Stomach (tissue), 9 donors: ENCODE results near the gene COL6A3. TPM values are rescaled to one million over a fixed set of nuclear protein-coding genes. Genes with fewer than 3 reads are reported as not detected.

Experiments
- DNase-seq, 2 donors: peaks; one replicate each; pipeline versions ENCODE4 v3.0.0 to v3.0.0-alpha.2; 2013 to 2019
- H3K27ac ChIP-seq, 5 donors: fragments of 200-600 bp in 4 of 5; sonication (generic) in 4 of 5; one replicate each; pipeline ENCODE4 v1.5.1; 2013 to 2019; ENCODE audit warnings: mild to moderate bottlenecking in 1 of 5, moderate library complexity in 1 of 5
- H3K27me3 ChIP-seq, 3 donors: fragments of 200-600 bp; sonication (generic); one replicate each; pipeline ENCODE4 v1.5.1; 2017 to 2019; ENCODE audit warnings: mixed run types in 1 of 3
- H3K36me3 ChIP-seq, 4 donors: fragments of 200-600 bp; sonication (generic); 1 replicate in 3 of 4; 2 replicates in 1 of 4; pipeline ENCODE4 v1.5.1; 2016 to 2019
- H3K4me1 ChIP-seq, 4 donors: fragments of 200-600 bp; sonication (generic); one replicate each; pipeline ENCODE4 v1.5.1; 2016 to 2019
- H3K4me3 ChIP-seq, 4 donors: fragments of 200-600 bp; sonication (generic) in 3 of 4; one replicate each; pipeline ENCODE4 v1.5.1; 2016 to 2019; ENCODE audit warnings: mild to moderate bottlenecking in 1 of 4
- H3K9me3 ChIP-seq, 4 donors: fragments of 200-600 bp; sonication (generic); one replicate each; pipeline ENCODE4 v1.5.1; 2016 to 2019
- EP300 ChIP-seq: sonication (generic); formaldehyde crosslinking; IDR thresholded peaks from one replicate; pipeline ENCODE4 v1.6.1; 2017; ENCODE audit warnings: antibody characterized with exemption
- POLR2A ChIP-seq, 4 donors: fragments of 450-650 bp; IDR thresholded peaks; one replicate each; pipeline ENCODE4 v1.6.1; 2016; ENCODE audit warnings: antibody characterized with exemption in 4 of 4, control low read depth in 2 of 4, mild to moderate bottlenecking in 1 of 4, moderate library complexity in 1 of 4
- POLR2AphosphoS5 ChIP-seq, 3 donors: sonication (generic); formaldehyde crosslinking; IDR thresholded peaks; one replicate each; pipeline ENCODE4 v1.6.1; 2016; ENCODE audit warnings: antibody characterized with exemption in 3 of 3
- WGBS, 5 donors: extraction: QIAGEN DNeasy Blood & Tissue Kit in 3 of 5; methylation state at CpG; one replicate each; pipeline versions ENCODE4 v1.1.5 to v1.1.7; 2013 to 2018; 5-methylcytosine and 5-hydroxymethylcytosine counted together
- intact Hi-C: fragments of 100-400 bp; cut with DNase I; formaldehyde crosslinking; loops from one replicate; pipeline ENCODE4 v1.15.1; 2023; ENCODE audit warnings: low total_unique reads
- polyA plus RNA-seq, 3 donors: library from polyadenylated mRNA; stranded (reverse); fragments of 200-250 nt; gene quantifications; one replicate each; pipeline ENCODE4 v1.2.3, GENCODE V29; 2013
- total RNA-seq, 5 donors: library from RNA; depleted of rRNA; stranded (reverse); fragments of >200 nt; gene quantifications; one replicate each; pipeline versions ENCODE4 v1.1.0 to v1.2.3, GENCODE V29; 2014 to 2016
- TF ChIP-seq, protein P1 (sequence below), 7 experiments: fragments of 450-650 bp in 4 of 7; fragments of 200-600 bp in 3 of 7; sonication (generic) in 3 of 7; IDR thresholded peaks; one replicate each; pipeline ENCODE4 v1.5.1; 2016 to 2019; ENCODE audit warnings: antibody characterized with exemption in 7 of 7, control low read depth in 2 of 7, mild to moderate bottlenecking in 1 of 7
- donor health status: healthy with polysubstance abuse.
- donor health status: Bipolar disorder and iron deficiency.
- donor health status: healthy.

The COL6A3 gene
- total and polyA plus RNA-seq, 8 donors, result 9.3 to 411 (median 105) TPM

DNA sequence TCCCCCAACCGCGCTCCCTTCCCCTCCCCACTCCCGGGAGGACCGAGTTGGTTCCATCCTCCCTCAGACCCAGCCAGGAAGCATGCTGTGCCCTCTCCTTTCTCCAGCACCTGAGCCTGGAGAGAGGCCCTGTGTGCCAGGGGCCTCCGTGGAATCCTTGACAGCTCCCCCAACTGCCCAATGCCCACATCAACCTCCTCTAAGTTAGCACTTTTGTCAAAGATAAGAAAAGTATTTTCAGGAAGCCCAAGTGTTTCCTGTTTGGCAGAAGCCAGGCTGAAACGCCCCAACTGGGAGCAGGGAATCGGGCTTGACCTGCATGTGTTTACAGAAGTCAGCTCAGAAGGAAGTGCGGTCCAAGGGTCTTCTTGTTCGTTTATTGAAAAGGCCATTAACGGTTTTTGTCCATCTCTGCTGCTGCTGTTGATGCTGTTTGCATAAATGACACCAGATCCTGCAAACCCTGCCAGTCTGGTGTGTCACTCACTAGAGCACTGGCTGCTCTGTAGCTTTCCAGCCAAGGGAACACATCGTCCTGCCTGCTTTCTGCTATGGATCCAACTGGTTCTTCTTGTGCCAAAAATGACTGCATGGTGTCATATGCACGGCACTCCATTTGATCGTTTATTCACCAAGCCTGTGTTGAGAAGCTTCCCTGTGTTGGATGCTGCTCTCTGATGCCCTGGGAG, 35.4 kb upstream of the COL6A3 start:
- intact Hi-C loops, result no loop called here
- Histone ChIP-seq H3K9me3 (no peaks in the 10 kb centered on the region), H3K4me3 (no peak overlapping the region), H3K27me3 (peaks cover 0 to 6% (median 0%) of the 10 kb centered on the region in 3 donors), H3K27ac (peak overlapping the region in 4 of 5 donors; percentile 5 to 72 (median 64)), H3K36me3 (no peaks in the 10 kb centered on the region), H3K4me1 (peaks cover 0 to 17% (median 9%) of the 10 kb centered on the region in 4 donors)
- WGBS, 5 donors, result 28 to 37% (median 32%) methylated on average over 13 of the region's 13 CpGs
- peak in 1 of 2 donors; percentile 60 for DNase-seq
- TF ChIP-seq POLR2AphosphoS5 (IDR thresholded peaks at IDR 0.05), result peak; percentile 10 to 41 (median 28)
- no peak for TF ChIP-seq EP300

DNA sequence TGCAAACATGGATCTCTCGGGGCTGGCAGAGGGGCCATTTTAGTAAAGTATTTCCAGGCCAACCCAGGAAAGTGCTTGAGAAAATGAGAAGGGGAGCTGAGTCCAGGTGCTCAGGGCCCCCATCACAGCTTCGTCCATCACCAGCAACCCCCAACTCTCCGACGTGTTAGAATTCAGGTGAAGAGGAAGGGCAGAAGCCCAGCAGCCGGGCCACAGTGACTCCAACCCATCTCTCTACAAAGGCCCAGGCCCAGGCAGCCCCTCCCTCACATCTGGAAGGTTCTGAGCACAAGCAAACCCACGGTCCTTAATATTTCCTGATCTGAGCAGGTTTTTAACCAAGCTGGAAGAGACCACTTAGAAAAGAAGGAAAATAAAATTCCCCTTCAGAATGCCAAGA, 34.7 kb upstream of the COL6A3 start:
- intact Hi-C loops, result no loop called here
- DNase-seq, result no peak
- Histone ChIP-seq H3K36me3 (no peaks in the 10 kb centered on the region), H3K4me1 (peaks cover 0 to 17% (median 9%) of the 10 kb centered on the region in 4 donors), H3K27me3 (peaks cover 0 to 6% (median 0%) of the 10 kb centered on the region in 3 donors), H3K27ac (peak overlapping the region in 3 of 5 donors; percentile 64 to 72 (median 65)), H3K4me3 (no peak overlapping the region), H3K9me3 (no peaks in the 10 kb centered on the region)
- TF ChIP-seq POLR2A (IDR thresholded peaks at IDR 0.05), result no peak
- TF ChIP-seq, protein P1, sequence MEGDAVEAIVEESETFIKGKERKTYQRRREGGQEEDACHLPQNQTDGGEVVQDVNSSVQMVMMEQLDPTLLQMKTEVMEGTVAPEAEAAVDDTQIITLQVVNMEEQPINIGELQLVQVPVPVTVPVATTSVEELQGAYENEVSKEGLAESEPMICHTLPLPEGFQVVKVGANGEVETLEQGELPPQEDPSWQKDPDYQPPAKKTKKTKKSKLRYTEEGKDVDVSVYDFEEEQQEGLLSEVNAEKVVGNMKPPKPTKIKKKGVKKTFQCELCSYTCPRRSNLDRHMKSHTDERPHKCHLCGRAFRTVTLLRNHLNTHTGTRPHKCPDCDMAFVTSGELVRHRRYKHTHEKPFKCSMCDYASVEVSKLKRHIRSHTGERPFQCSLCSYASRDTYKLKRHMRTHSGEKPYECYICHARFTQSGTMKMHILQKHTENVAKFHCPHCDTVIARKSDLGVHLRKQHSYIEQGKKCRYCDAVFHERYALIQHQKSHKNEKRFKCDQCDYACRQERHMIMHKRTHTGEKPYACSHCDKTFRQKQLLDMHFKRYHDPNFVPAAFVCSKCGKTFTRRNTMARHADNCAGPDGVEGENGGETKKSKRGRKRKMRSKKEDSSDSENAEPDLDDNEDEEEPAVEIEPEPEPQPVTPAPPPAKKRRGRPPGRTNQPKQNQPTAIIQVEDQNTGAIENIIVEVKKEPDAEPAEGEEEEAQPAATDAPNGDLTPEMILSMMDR (IDR thresholded peaks at IDR 0.05), result no peak
- TF ChIP-seq POLR2AphosphoS5 (IDR thresholded peaks at IDR 0.05), result no peak
- TF ChIP-seq EP300, result no peak
- WGBS, 5 donors, result 81 to 95% (median 87%) methylated on average over 6 of the region's 6 CpGs

DNA sequence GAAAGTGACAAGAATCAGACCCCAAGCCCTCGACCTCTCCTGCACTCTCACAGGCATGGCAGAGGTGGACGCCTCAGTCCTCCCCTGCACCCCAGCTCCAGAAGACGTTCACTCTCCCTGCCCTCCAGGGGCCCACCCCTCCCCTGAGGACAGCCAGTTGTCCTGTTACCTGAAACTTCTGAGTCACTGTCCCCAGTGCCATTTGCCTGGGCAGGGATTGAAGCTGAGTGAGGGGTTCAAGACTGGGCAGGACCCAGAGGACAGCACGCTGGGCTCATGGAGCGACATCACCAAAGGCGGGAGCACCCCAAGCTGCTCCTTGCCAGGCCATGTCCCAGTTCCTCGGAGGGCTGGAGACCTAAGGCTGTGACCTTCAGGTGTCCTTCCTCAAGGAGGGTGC, 34.2 kb upstream of the COL6A3 start:
- no peaks in the 10 kb centered on the region for H3K9me3 ChIP-seq
- H3K36me3 ChIP-seq, result no peaks in the 10 kb centered on the region
- intact Hi-C loops, result no loop called here
- peaks cover 0 to 17% (median 9%) of the 10 kb centered on the region in 4 donors for H3K4me1 ChIP-seq
- TF ChIP-seq EP300, result no peak
- no peak for TF ChIP-seq POLR2AphosphoS5 (IDR thresholded peaks at IDR 0.05)
- no peak for TF ChIP-seq POLR2A (IDR thresholded peaks at IDR 0.05)
- TF ChIP-seq, protein P1 (IDR thresholded peaks at IDR 0.05), result no peak
- no peak for DNase-seq
- WGBS, 5 donors, result 85 to 95% (median 90%) methylated on average over 3 to 7 of the region's 7 CpGs
- peaks cover 0 to 6% (median 0%) of the 10 kb centered on the region in 3 donors for H3K27me3 ChIP-seq
- no peak overlapping the region for H3K4me3 ChIP-seq
- peak overlapping the region in 1 of 5 donors; percentile 72 for H3K27ac ChIP-seq

DNA sequence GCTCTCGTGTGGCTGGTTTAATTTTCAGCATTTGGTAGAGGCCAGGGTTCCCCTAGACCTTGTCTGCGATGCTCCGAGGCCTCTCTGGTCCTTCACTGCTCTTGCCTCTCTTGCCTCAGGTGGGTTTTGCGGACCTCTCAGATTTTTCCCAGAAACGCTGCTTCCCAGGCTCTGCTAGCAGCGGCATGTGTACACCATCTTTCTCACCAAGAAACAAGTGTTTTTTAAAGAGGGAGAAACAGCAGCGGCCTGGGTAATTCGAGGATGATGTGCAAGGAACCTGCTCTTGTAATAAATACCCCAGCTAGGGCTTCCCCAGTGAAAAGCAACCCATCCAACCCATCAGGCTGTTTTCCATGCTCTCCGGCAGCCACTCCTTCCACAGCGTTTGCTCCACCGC, 33.5 kb upstream of the COL6A3 start:
- WGBS, 5 donors, result 94 to 97% (median 96%) methylated on average over 11 of the region's 11 CpGs
- TF ChIP-seq, protein P1 (IDR thresholded peaks at IDR 0.05), result no peak
- TF ChIP-seq POLR2AphosphoS5 (IDR thresholded peaks at IDR 0.05), result no peak
- TF ChIP-seq EP300, result no peak
- TF ChIP-seq POLR2A (IDR thresholded peaks at IDR 0.05), result no peak
- no peak overlapping the region for H3K4me3 ChIP-seq
- peaks cover 0 to 6% (median 0%) of the 10 kb centered on the region in 3 donors for H3K27me3 ChIP-seq
- no peak for DNase-seq
- intact Hi-C loops, result no loop called here
- no peaks in the 10 kb centered on the region for H3K9me3 ChIP-seq
- no peak overlapping the region for H3K27ac ChIP-seq
- H3K4me1 ChIP-seq, result peaks cover 0 to 17% (median 9%) of the 10 kb centered on the region in 4 donors
- no peaks in the 10 kb centered on the region for H3K36me3 ChIP-seq

DNA sequence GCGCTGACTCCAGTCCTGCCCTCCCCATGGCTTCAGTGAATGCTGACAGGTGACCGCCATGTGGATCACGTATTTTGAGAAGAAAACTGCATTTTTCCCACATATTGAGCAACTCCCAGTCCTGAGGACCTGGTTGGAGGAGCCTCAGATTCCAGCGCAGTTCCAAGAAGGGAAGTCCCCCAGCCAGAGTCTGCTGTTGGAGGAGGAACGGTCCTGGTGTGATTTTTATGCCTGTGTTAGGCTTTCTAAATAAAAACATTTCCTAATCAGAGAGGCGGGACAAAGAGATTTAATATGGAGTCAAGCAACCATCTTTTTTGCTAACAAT, 32.3 kb upstream of the COL6A3 start:
- 78 to 94% (median 89%) methylated on average over 6 of the region's 6 CpGs for WGBS, 5 donors
- Histone ChIP-seq H3K9me3 (no peaks in the 10 kb centered on the region), H3K36me3 (no peaks in the 10 kb centered on the region), H3K27me3 (peaks cover 0 to 6% (median 0%) of the 10 kb centered on the region in 3 donors), H3K27ac (no peak overlapping the region), H3K4me1 (peaks cover 0 to 13% (median 9%) of the 10 kb centered on the region in 4 donors), H3K4me3 (no peak overlapping the region)
- DNase-seq, result peak in 1 of 2 donors; percentile 36
- TF ChIP-seq, protein P1 (IDR thresholded peaks at IDR 0.05), result no peak
- TF ChIP-seq EP300 (no peak), POLR2AphosphoS5 (IDR thresholded peaks at IDR 0.05) (no peak), POLR2A (IDR thresholded peaks at IDR 0.05) (no peak)
- intact Hi-C loops, result no loop called here
